Stomach smooth muscle (tissue), 2 donors: Measurements from ENCODE around the gene RNF157.
"Not testable (repeated sequence)": the region's sequence is repeated elsewhere in the genome, so short reads cannot be mapped to it uniquely, and the experiment has no call there.

Source experiments
- H3K27ac ChIP-seq: one replicate; pipeline ENCODE4 v1.7.0; 2013; ENCODE audit warnings: mild to moderate bottlenecking, low read length, inconsistent platforms
- H3K27me3 ChIP-seq, 2 donors: one replicate each; pipeline ENCODE4 v1.7.0; 2013; ENCODE audit warnings: low read length in 2 of 2; ENCODE audit not compliant: insufficient read depth in 2 of 2, control insufficient read depth in 1 of 2
- H3K36me3 ChIP-seq, 2 donors: one replicate each; pipeline ENCODE4 v1.7.0; 2013; ENCODE audit warnings: low read length in 2 of 2; ENCODE audit not compliant: control insufficient read depth in 2 of 2, insufficient read depth in 2 of 2
- H3K4me1 ChIP-seq: one replicate; pipeline ENCODE4 v1.7.0; 2013; ENCODE audit warnings: low read length; ENCODE audit not compliant: control insufficient read depth, insufficient read depth
- H3K4me3 ChIP-seq, 2 donors: one replicate each; pipeline ENCODE4 v1.7.0; 2013; ENCODE audit warnings: low read length in 2 of 2
- H3K9ac ChIP-seq, 2 donors: one replicate each; pipeline ENCODE4 v1.7.0; 2013; ENCODE audit warnings: low read length in 2 of 2, mild to moderate bottlenecking in 1 of 2
- H3K9me3 ChIP-seq, 2 donors: one replicate each; pipeline ENCODE4 v1.7.0; 2013; ENCODE audit warnings: low read length in 2 of 2; ENCODE audit not compliant: control insufficient read depth in 2 of 2
- donor health status: healthy.
- donor health status: Pancreatic carcinoma.

Gene RNF157

GRCh38 chr17:76223802-76224201, 16.5 kb downstream of the RNF157 start:
- Histone ChIP-seq H3K4me3 (no peak overlapping the region), H3K27me3 (no peaks in the 10 kb centered on the region), H3K36me3 (no peaks in the 10 kb centered on the region)

GRCh38 chr17:76219670-76220383, 20.5 kb downstream of the RNF157 start:
- Histone ChIP-seq H3K4me1 (no peaks in the 10 kb centered on the region), H3K9me3 (no peaks in the 10 kb centered on the region), H3K27me3 (no peaks in the 10 kb centered on the region), H3K4me3 (no peak overlapping the region), H3K27ac (no peak overlapping the region), H3K9ac (no peak overlapping the region), H3K36me3 (no peaks in the 10 kb centered on the region)

More at GRCh38 chr17:76223802-76224201, 16.5 kb downstream of the RNF157 start:
- H3K9ac ChIP-seq: no peak overlapping the region
- no peaks in the 10 kb centered on the region for H3K4me1 ChIP-seq
- no peak overlapping the region for H3K27ac ChIP-seq
- no peaks in the 10 kb centered on the region for H3K9me3 ChIP-seq

- Histone ChIP-seq H3K4me3 (no peak overlapping the region), H3K9me3 (no peaks in the 10 kb centered on the region), H3K4me1 (no peaks in the 10 kb centered on the region), H3K36me3 (no peaks in the 10 kb centered on the region), H3K27me3 (no peaks in the 10 kb centered on the region), H3K27ac (no peak overlapping the region), H3K9ac (no peak overlapping the region)
Measured at GRCh38 chr17:76217081-76217480, 23.2 kb downstream of the RNF157 start.

- no peaks in the 10 kb centered on the region for H3K27me3 ChIP-seq
- H3K36me3 ChIP-seq: no peaks in the 10 kb centered on the region
Measured at GRCh38 chr17:76213491-76213890, 26.8 kb downstream of the RNF157 start.

GRCh38 chr17:76208120-76208519, 32.2 kb downstream of the RNF157 start:
- Histone ChIP-seq H3K4me1 (no peaks in the 10 kb centered on the region), H3K36me3 (no peaks in the 10 kb centered on the region), H3K9ac (no peak overlapping the region), H3K9me3 (no peaks in the 10 kb centered on the region), H3K4me3 (no peak overlapping the region), H3K27me3 (no peaks in the 10 kb centered on the region), H3K27ac (no peak overlapping the region)

More at GRCh38 chr17:76213491-76213890, 26.8 kb downstream of the RNF157 start:
- Histone ChIP-seq H3K9ac (no peak overlapping the region), H3K9me3 (no peaks in the 10 kb centered on the region), H3K4me1 (no peaks in the 10 kb centered on the region), H3K27ac (no peak overlapping the region), H3K4me3 (no peak overlapping the region)

- Histone ChIP-seq H3K4me1 (no peaks in the 10 kb centered on the region), H3K27ac (no peak overlapping the region), H3K4me3 (no peak overlapping the region), H3K27me3 (no peaks in the 10 kb centered on the region), H3K36me3 (no peaks in the 10 kb centered on the region), H3K9me3 (no peaks in the 10 kb centered on the region), H3K9ac (no peak overlapping the region)
Measured at GRCh38 chr17:76207275-76208059, 32.8 kb downstream of the RNF157 start.

GRCh38 chr17:76205542-76206144, 34.6 kb downstream of the RNF157 start:
- H3K4me1 ChIP-seq, H3K27ac ChIP-seq, H3K9me3 ChIP-seq: not testable (repeated sequence)

GRCh38 chr17:76204277-76204676, 36.0 kb downstream of the RNF157 start:
- Histone ChIP-seq H3K36me3 (no peaks in the 10 kb centered on the region), H3K9ac (no peak overlapping the region), H3K4me3 (no peak overlapping the region), H3K27ac (no peak overlapping the region), H3K27me3 (no peaks in the 10 kb centered on the region), H3K4me1 (no peaks in the 10 kb centered on the region), H3K9me3 (no peaks in the 10 kb centered on the region)

More at GRCh38 chr17:76205542-76206144, 34.6 kb downstream of the RNF157 start:
- not testable (repeated sequence) for H3K36me3 ChIP-seq, H3K4me3 ChIP-seq, H3K27me3 ChIP-seq, H3K9ac ChIP-seq

GRCh38 chr17:76200354-76200753, 39.9 kb downstream of the RNF157 start:
- Histone ChIP-seq H3K27ac (no peak overlapping the region), H3K9ac (no peak overlapping the region), H3K36me3 (no peaks in the 10 kb centered on the region), H3K4me1 (peaks cover 21% of the 10 kb centered on the region), H3K9me3 (no peaks in the 10 kb centered on the region), H3K27me3 (no peaks in the 10 kb centered on the region), H3K4me3 (no peak overlapping the region)

- Histone ChIP-seq H3K9ac (no peak overlapping the region), H3K27ac (no peak overlapping the region), H3K9me3 (no peaks in the 10 kb centered on the region), H3K4me1 (peaks cover 21% of the 10 kb centered on the region), H3K27me3 (no peaks in the 10 kb centered on the region), H3K4me3 (no peak overlapping the region), H3K36me3 (no peaks in the 10 kb centered on the region)
Measured at GRCh38 chr17:76199469-76199868, 40.8 kb downstream of the RNF157 start.
